Fibroblast of lung (primary cell): Measurements from ENCODE around the gene PWP2. TPM values are rescaled to one million over a fixed set of nuclear protein-coding genes. Genes with fewer than 3 reads are reported as not detected.

Experiments used
- DNase-seq, 2 donors: peaks; one replicate each; pipeline versions ENCODE4 v3.0.0 to v3.0.0-alpha.2; 2010; ENCODE audit warnings: low read depth in 2 of 2
- H2AFZ ChIP-seq: 2 replicates; pipeline ENCODE4 v1.5.1; 2012; ENCODE audit warnings: low read length, control low read depth, inconsistent platforms
- H3K27ac ChIP-seq: 2 replicates; pipeline ENCODE4 v1.5.1; 2011; ENCODE audit warnings: low read length, control low read depth; ENCODE audit not compliant: insufficient read depth
- H3K27me3 ChIP-seq: 2 replicates; pipeline ENCODE4 v1.5.1; 2011; ENCODE audit warnings: mild to moderate bottlenecking, low read length; ENCODE audit not compliant: control insufficient read depth, insufficient read depth
- H3K36me3 ChIP-seq: 2 replicates; pipeline ENCODE4 v1.5.1; 2011; ENCODE audit warnings: low read length; ENCODE audit not compliant: control insufficient read depth, insufficient read depth
- H3K4me1 ChIP-seq: 2 replicates; pipeline ENCODE4 v1.5.1; 2011; ENCODE audit warnings: low read length; ENCODE audit not compliant: control insufficient read depth, insufficient read depth; ENCODE audit errors: extremely low read depth
- H3K4me2 ChIP-seq: 2 replicates; pipeline ENCODE4 v1.5.1; 2011; ENCODE audit warnings: low read length, control low read depth; ENCODE audit not compliant: insufficient read depth; ENCODE audit errors: extremely low read depth
- H3K4me3 ChIP-seq, 4 experiments: fragments of 200-600 bp in 1 of 4; sonication (generic) in 1 of 4; replicated peaks in 1 of 4; 2 replicates each; pipeline ENCODE4 v1.5.1; 2011 to 2016; ENCODE audit warnings: low read length in 4 of 4, low read depth in 3 of 4, mild to moderate bottlenecking in 3 of 4, control low read depth in 2 of 4, inconsistent platforms in 1 of 4, mixed read lengths in 1 of 4; ENCODE audit not compliant: insufficient read depth in 1 of 4; ENCODE audit errors: control extremely low read depth in 1 of 4
- H3K79me2 ChIP-seq: 2 replicates; pipeline ENCODE4 v1.5.1; 2012; ENCODE audit warnings: mild to moderate bottlenecking, low read length, inconsistent platforms; ENCODE audit not compliant: control insufficient read depth, insufficient read depth
- H3K9ac ChIP-seq: 2 replicates; pipeline ENCODE4 v1.5.1; 2011; ENCODE audit warnings: mild to moderate bottlenecking, low read length, control low read depth; ENCODE audit not compliant: insufficient read depth
- H3K9me3 ChIP-seq: 2 replicates; pipeline ENCODE4 v1.5.1; 2012; ENCODE audit warnings: low read depth, low read length; ENCODE audit not compliant: control insufficient read depth, insufficient read depth
- H4K20me1 ChIP-seq: 2 replicates; pipeline ENCODE4 v1.5.1; 2011; ENCODE audit warnings: low read length; ENCODE audit not compliant: control insufficient read depth, insufficient read depth; ENCODE audit errors: extremely low read depth
- EZH2 ChIP-seq: IDR thresholded peaks from 2 replicates; pipeline ENCODE4 v1.5.1; 2012; ENCODE audit warnings: low read length, control low read depth, mild to moderate bottlenecking; ENCODE audit errors: missing control alignments
- polyA plus RNA-seq, 2 donors: library from polyadenylated mRNA; depleted of rRNA in 1 of 2; stranded (reverse) in 1 of 2; unstranded in 1 of 2; fragments of >200 nt; gene quantifications; 2 replicates each; pipeline ENCODE4 v1.2.1, GENCODE V29; 2011 to 2012; ENCODE audit warnings: missing spikeins in 1 of 2
- total RNA-seq: library from RNA; depleted of rRNA; stranded (reverse); fragments of >200 nt; gene quantifications from 2 replicates; pipeline ENCODE4 v1.2.1, GENCODE V29; 2014
- TF ChIP-seq, protein P1 (sequence below), 2 donors: IDR thresholded peaks in 1 of 2; conservative IDR thresholded peaks in 1 of 2; 1 replicate in 1 of 2; 2 replicates in 1 of 2; pipeline ENCODE4 v1.5.1; 2011 to 2012; ENCODE audit warnings: low read length in 2 of 2, control low read depth in 1 of 2, inconsistent platforms in 1 of 2, low read depth in 1 of 2, mild to moderate bottlenecking in 1 of 2

PWP2 gene
- total and polyA plus RNA-seq, 2 donors (not counting 1 experiment from before 2014, with no cell fraction given) = 3.8 to 5.1 TPM

DNA sequence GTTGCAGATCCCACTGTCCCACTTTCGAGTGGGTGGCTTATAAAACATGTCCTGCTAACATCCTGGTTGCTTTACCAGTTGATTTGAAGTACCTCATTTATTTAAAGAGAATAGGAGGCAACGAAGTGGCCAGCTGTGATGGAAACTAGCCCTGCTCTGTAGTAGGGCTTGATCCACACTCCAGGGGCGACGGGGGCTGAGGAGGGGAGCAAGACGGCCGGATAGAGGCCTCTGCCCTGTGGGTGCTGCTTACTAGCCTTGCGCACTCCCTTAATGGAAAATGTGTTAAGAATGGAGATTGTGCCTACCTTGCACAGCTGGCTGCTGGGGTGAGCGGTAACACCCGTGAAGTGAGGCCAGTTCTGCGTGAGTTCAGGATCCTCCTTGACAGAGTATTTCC is 41.1 kb upstream of the PWP2 start:
- peaks cover 6% of the 10 kb centered on the region for H3K36me3 ChIP-seq
- DNase-seq = no peak
- H3K4me1 ChIP-seq = no peaks in the 10 kb centered on the region
- H3K9ac ChIP-seq = no peak overlapping the region
- H4K20me1 ChIP-seq = no peaks in the 10 kb centered on the region
- no peaks in the 10 kb centered on the region for H3K9me3 ChIP-seq
- H3K27me3 ChIP-seq = no peaks in the 10 kb centered on the region
- no peak overlapping the region for H2AFZ ChIP-seq
- no peak overlapping the region for H3K4me2 ChIP-seq
- H3K4me3 ChIP-seq = no peak overlapping the region
- H3K79me2 ChIP-seq = peaks cover 2% of the 10 kb centered on the region
- H3K27ac ChIP-seq = no peak overlapping the region
- TF ChIP-seq EZH2 = no peak
- TF ChIP-seq, protein P1, sequence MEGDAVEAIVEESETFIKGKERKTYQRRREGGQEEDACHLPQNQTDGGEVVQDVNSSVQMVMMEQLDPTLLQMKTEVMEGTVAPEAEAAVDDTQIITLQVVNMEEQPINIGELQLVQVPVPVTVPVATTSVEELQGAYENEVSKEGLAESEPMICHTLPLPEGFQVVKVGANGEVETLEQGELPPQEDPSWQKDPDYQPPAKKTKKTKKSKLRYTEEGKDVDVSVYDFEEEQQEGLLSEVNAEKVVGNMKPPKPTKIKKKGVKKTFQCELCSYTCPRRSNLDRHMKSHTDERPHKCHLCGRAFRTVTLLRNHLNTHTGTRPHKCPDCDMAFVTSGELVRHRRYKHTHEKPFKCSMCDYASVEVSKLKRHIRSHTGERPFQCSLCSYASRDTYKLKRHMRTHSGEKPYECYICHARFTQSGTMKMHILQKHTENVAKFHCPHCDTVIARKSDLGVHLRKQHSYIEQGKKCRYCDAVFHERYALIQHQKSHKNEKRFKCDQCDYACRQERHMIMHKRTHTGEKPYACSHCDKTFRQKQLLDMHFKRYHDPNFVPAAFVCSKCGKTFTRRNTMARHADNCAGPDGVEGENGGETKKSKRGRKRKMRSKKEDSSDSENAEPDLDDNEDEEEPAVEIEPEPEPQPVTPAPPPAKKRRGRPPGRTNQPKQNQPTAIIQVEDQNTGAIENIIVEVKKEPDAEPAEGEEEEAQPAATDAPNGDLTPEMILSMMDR (conservative IDR thresholded peaks at IDR 0.05 in 1 of 2, IDR thresholded peaks at IDR 0.05 in 1 of 2; ENCODE audit: low read depth in 1 of 2, low read length in 2 of 2) = no peak

GRCh38 chr21:44067011-44067839 is 40.0 kb upstream of the PWP2 start:
- H3K79me2 ChIP-seq = peaks cover 2% of the 10 kb centered on the region
- H3K27ac ChIP-seq = no peak overlapping the region
- H3K4me2 ChIP-seq = no peak overlapping the region
- H4K20me1 ChIP-seq = no peaks in the 10 kb centered on the region
- H3K4me1 ChIP-seq = no peaks in the 10 kb centered on the region
- H2AFZ ChIP-seq = no peak overlapping the region
- H3K4me3 ChIP-seq = no peak overlapping the region
- DNase-seq = no peak
- no peaks in the 10 kb centered on the region for H3K9me3 ChIP-seq
- H3K27me3 ChIP-seq = no peaks in the 10 kb centered on the region
- H3K36me3 ChIP-seq = peaks cover 6% of the 10 kb centered on the region
- H3K9ac ChIP-seq = no peak overlapping the region
- TF ChIP-seq EZH2 = no peak
- TF ChIP-seq, protein P1 (conservative IDR thresholded peaks at IDR 0.05 in 1 of 2, IDR thresholded peaks at IDR 0.05 in 1 of 2; ENCODE audit: low read depth in 1 of 2, low read length in 2 of 2) = no peak

GRCh38 chr21:44070391-44070790 is 36.8 kb upstream of the PWP2 start:
- H3K27ac ChIP-seq = no peak overlapping the region
- peaks cover 4% of the 10 kb centered on the region for H3K36me3 ChIP-seq
- no peaks in the 10 kb centered on the region for H3K4me1 ChIP-seq
- DNase-seq = no peak
- no peaks in the 10 kb centered on the region for H3K27me3 ChIP-seq
- H3K4me2 ChIP-seq = no peak overlapping the region
- H3K4me3 ChIP-seq = no peak overlapping the region
- TF ChIP-seq EZH2 = no peak
- TF ChIP-seq, protein P1 (conservative IDR thresholded peaks at IDR 0.05 in 1 of 2, IDR thresholded peaks at IDR 0.05 in 1 of 2; ENCODE audit: low read depth in 1 of 2, low read length in 2 of 2) = no peak
- H3K79me2 ChIP-seq = peaks cover 2% of the 10 kb centered on the region
- H3K9me3 ChIP-seq = no peaks in the 10 kb centered on the region
- no peak overlapping the region for H2AFZ ChIP-seq
- no peaks in the 10 kb centered on the region for H4K20me1 ChIP-seq
- H3K9ac ChIP-seq = no peak overlapping the region
